Osteocyte (in vitro differentiated cells): Measurements from ENCODE around the gene SIN3B. TPM values are rescaled to one million over a fixed set of nuclear protein-coding genes. Genes with fewer than 3 reads are reported as not detected.

Experiments used
- DNase-seq: peaks from one replicate; pipeline ENCODE4 v3.0.0; 2021; ENCODE audit warnings: mixed read lengths; ENCODE audit not compliant: unreplicated experiment; ENCODE audit errors: extremely low spot score
- H3K27ac Mint-ChIP-seq: one replicate; pipeline ENCODE4 v1.8.0; 2021; ENCODE audit warnings: mild to moderate bottlenecking, mixed read lengths; ENCODE audit not compliant: unreplicated experiment
- H3K27me3 Mint-ChIP-seq: one replicate; pipeline ENCODE4 v1.8.0; 2021; ENCODE audit warnings: mixed read lengths; ENCODE audit not compliant: unreplicated experiment
- H3K36me3 Mint-ChIP-seq: one replicate; pipeline ENCODE4 v1.8.0; 2021; ENCODE audit warnings: mixed read lengths; ENCODE audit not compliant: unreplicated experiment
- H3K4me1 Mint-ChIP-seq: one replicate; pipeline ENCODE4 v1.8.0; 2021; ENCODE audit warnings: mixed read lengths; ENCODE audit not compliant: unreplicated experiment
- H3K4me3 Mint-ChIP-seq: one replicate; pipeline ENCODE4 v1.8.0; 2021; ENCODE audit warnings: mild to moderate bottlenecking, moderate library complexity, mixed read lengths; ENCODE audit not compliant: unreplicated experiment
- H3K9me3 Mint-ChIP-seq: one replicate; pipeline ENCODE4 v1.8.0; 2021; ENCODE audit warnings: mixed read lengths; ENCODE audit not compliant: unreplicated experiment
- CTCF ChIP-seq: fragments of 200-600 bp; sonication (generic); IDR thresholded peaks from 2 replicates; pipeline ENCODE4 v1.5.0; 2021; ENCODE audit warnings: antibody characterized with exemption, mild to moderate bottlenecking, moderate library complexity
- total RNA-seq: library from RNA; stranded (reverse); gene quantifications from 2 replicates; pipeline ENCODE4 v1.2.1, GENCODE V29; 2021

The SIN3B gene
- total RNA-seq, 1 donor from 2014 or later = 80.0 TPM

- no peak overlapping the region for H3K4me3 Mint-ChIP-seq
- no peak for TF ChIP-seq CTCF
- H3K36me3 Mint-ChIP-seq = no peaks in the 10 kb centered on the region
- H3K9me3 Mint-ChIP-seq = no peaks in the 10 kb centered on the region
- no peak for DNase-seq
- no peaks in the 10 kb centered on the region for H3K27me3 Mint-ChIP-seq
- H3K4me1 Mint-ChIP-seq = peaks cover 4% of the 10 kb centered on the region
- no peak overlapping the region for H3K27ac Mint-ChIP-seq
These were observed 29.5 kb upstream of the SIN3B start for GRCh38 chr19:16799740-16800139.

GRCh38 chr19:16801600-16802013, 27.6 kb upstream of the SIN3B start:
- no peak overlapping the region for H3K4me3 Mint-ChIP-seq
- H3K27ac Mint-ChIP-seq = no peak overlapping the region
- no peaks in the 10 kb centered on the region for H3K36me3 Mint-ChIP-seq
- peaks cover 4% of the 10 kb centered on the region for H3K4me1 Mint-ChIP-seq
- no peak for TF ChIP-seq CTCF
- H3K9me3 Mint-ChIP-seq = no peaks in the 10 kb centered on the region
- no peaks in the 10 kb centered on the region for H3K27me3 Mint-ChIP-seq
- DNase-seq = no peak

DNA sequence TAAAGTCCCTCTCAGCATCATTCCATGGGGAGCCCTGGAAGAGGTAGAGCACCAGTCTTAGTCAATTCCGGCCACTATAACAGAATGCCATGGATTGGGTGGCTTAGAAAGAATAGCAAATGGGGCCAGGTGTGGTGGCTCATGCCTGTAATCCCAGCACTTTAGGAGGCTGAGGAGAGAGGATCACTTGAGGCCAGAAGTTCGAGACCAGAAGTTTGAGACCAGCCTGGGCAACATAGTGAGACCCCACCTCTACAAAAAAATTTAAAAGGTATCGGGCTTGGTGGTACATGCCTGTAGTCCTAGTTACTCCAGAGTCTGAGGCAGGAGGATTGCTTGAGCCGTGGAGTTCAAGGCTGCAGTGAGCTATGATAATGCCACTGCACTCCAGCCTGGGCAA, 25.0 kb upstream of the SIN3B start:
- Mint-ChIP-seq H3K27me3 (no peaks in the 10 kb centered on the region), H3K4me1 (peaks cover 8% of the 10 kb centered on the region), H3K27ac (no peak overlapping the region), H3K36me3 (no peaks in the 10 kb centered on the region), H3K9me3 (no peaks in the 10 kb centered on the region), H3K4me3 (no peak overlapping the region)
- TF ChIP-seq CTCF = no peak
- no peak for DNase-seq

DNA sequence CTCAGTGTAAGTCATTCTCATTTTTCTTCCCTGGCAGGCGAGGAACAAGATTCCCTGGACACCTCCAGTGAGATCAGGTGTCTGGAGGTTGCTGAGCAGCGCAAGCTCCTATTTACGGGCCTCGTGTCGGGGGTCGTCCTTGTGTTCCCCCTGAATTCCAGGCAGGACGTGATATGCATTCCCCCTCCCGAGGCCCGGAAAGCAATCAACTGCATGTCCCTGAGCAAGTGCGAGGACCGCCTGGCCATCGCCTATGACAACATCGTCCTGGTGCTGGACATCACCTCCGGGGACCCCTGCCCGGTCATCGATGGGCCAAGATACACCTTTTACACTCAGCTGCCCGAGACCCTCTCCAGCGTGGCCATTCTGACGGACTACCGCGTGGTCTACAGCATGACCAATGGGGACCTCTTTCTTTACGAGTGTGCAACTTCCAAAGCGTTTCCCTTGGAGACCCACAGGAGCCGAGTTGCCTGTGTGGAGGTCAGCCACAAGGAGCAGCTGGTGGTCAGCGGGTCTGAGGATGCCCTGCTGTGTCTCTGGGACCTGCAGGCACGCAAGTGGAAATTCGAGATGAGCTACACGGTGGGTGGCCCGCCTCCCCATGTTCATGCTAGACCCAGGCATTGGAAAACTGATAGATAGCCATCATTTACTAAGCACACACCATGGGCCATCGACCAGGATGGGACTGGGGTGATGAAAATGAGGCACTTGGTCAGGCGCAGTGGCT, 21.5 kb upstream of the SIN3B start:
- Mint-ChIP-seq H3K27me3 (peaks cover 1% of the 10 kb centered on the region), H3K9me3 (no peaks in the 10 kb centered on the region), H3K27ac (no peak overlapping the region), H3K4me3 (no peak overlapping the region), H3K4me1 (peaks cover 4% of the 10 kb centered on the region), H3K36me3 (no peaks in the 10 kb centered on the region)
- TF ChIP-seq CTCF = no peak
- no peak for DNase-seq

DNA sequence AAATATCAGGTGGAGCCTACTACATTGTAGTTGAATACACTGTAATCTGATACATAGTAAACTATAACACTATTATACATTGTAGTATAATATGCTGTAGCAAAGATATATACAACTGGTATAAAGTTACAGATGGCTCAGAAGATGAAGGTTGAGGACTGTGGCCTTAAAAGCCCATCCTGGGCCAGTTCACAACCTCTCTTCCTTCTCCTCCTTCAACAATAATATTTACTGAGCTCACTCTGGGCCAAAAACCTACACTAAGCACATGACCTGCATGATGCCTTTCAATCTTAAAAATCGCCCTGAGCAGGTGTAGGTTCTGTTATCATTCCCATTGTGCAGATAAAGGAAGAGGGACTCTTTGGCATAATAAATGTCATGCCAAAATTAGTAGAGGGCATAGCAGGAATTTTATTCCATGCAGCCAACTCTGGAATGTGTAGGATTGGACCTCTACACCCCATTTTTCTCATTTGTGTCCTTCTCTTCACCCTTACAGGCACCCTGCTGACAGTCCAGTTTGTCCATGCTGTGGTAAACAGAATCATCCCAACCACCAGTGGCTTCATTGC, 14.6 kb upstream of the SIN3B start:
- H3K4me1 Mint-ChIP-seq = peaks cover 6% of the 10 kb centered on the region

More for the DNA sequence above, 14.6 kb upstream of the SIN3B start:
- Mint-ChIP-seq H3K4me3 (no peak overlapping the region), H3K27me3 (peaks cover 18% of the 10 kb centered on the region), H3K9me3 (no peaks in the 10 kb centered on the region), H3K36me3 (no peaks in the 10 kb centered on the region), H3K27ac (no peak overlapping the region)
- TF ChIP-seq CTCF = no peak
- no peak for DNase-seq
